NCI-H345 treated with DMSO at 0.1 percent for 48 hours (cell line): Measurements from ENCODE around the gene NDUFS5.
A peak's percentile ranks its signal among the peaks of the same experiment; 100 is the strongest.
"Not testable (repeated sequence)": the region's sequence is repeated elsewhere in the genome, so short reads cannot be mapped to it uniquely, and the experiment has no call there.

Source experiments
- DNase-seq: peaks from one replicate; lab custom pipeline; 2025; ENCODE audit not compliant: unreplicated experiment; lab: John Stamatoyannopoulos, UW

Gene NDUFS5

DNA sequence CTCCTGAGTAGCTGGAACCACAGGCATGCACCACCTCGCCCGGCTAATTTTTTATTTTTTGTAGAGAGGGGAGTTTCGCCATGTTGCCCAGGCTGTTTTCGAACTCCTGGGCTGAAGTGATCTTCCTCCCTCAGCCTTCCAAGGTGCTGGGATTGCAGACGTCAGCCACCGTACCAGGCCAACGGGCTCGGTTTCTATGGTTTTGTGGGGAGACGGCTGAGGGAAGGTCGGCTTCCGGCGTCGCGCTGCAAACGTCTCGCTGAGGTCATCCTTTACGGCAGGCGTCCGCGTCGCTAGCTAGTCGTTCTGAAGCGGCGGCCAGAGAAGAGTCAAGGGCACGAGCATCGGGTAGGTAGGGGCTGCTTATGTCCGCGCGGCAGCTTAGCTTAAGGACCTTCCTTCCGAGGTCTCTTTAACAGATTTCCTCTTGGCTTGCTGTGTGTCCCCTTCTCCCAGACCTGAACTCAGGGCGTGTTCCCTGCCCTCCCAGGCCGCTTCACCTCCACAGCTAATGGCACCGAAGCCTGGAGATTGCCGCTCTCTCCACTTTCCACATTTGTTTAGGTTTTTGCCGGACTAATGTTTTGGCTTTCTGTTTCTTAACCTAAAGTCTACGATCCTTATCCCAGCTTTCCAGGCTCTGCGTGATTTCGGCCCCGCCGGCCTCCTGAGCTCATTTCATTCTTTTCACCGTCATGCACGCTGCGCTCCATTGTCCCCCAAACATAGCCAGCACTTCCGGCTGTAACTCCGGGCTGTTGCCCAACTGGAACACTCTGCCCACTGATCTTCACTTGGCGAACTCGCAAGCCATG lies at the start of gene NDUFS5:
NDUFS5 (plus strand) TSS at position 300 of the 815 bp plus-strand sequence. CDS start 2,375 bp downstream, outside the sequence.
- DNase-seq = peak; percentile 84

DNA sequence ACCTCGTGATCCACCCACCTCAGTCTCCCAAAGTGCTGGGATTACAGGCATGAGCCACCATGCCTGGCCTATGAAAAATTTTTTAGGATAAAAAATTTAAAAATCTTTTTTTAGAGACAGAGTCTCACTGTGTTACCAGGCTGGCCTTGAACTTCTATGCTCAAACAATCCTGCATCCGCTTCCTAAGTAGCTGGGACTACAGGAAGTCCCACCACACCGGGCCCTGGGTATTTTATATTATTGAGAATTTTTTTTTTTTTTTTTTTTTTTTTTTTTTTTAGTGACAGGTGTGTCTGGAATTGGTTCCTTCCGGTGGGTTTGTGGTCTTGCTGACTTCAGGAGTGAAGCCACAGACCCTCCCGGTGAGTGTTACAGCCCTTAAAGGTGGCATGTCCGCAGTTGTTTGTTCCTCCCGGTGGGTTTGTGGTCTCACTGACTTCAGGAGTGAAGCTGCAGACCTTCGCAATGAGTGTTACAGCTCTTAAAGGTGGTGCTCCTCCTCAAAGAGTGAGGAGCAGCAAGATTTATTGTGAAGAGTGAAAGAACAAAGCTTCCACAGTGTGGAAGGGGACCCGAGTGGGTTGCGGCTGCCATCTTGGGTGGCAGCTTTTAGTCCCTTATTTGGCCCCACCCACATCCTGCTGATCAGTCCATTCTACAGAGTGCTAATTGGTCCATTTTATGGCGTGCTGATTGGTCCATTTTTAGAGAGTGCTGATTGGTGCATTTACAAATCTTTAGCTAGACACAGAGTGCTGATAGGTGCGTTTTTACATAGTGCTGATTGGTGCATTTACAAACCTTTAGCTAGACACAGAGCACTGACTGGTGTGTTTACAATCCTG lies 48.5 kb upstream of the NDUFS5 start:
- not testable (repeated sequence) for DNase-seq

DNA sequence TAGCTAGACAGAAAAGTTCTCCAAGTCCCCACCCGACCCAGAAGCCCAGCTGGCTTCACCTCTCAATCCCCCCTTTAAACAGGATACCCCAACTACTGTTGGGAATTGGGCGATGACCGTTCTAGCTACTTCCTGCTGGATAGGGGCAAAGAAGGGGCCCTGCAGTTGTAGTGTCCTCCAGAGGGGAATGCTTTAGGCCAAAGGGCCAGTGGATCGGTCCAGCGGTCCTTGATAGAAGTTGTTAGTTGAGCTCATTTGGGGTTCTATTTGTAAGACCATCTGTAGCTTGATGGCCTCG lies 48.0 kb upstream of the NDUFS5 start:
- not testable (repeated sequence) for DNase-seq

DNA sequence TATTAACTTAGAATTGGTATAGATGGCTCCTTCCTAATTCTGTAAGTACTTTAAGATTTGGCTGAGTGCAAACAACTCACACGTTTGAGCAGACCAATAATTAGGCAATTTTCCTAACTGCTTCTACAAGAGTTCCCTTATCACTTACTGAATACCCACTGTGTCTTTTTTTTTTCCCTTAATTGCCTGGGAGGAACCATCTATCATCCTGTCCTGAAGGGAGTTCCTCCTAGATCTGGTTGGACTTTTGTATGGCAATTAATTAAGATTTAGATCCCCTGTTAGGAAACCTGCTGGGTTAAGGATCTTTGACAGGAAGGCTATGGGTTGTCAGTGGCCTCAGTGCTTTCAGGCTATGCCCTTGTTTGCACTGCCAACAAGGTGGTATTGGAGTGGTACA lies 46.8 kb upstream of the NDUFS5 start:
- not testable (repeated sequence) for DNase-seq

DNA sequence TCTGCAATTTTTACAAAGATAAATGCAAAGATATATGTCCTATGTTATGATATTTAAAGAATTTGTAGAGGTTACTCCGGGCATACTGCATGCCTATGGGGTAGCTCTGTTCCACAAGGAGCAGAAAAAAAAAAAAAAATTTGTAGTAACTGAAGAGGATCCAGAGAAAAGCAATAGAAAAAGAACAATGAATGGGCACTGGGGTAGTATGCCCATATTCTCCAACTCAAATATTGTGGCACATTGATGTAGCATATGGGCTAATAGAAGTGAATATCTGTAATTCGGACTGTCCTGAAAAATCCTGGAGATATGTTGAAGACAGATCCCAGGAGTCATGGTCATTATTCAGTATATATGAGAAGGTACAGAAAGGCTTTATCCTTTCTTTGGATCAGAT lies 36.2 kb upstream of the NDUFS5 start:
- DNase-seq = no peak

DNA sequence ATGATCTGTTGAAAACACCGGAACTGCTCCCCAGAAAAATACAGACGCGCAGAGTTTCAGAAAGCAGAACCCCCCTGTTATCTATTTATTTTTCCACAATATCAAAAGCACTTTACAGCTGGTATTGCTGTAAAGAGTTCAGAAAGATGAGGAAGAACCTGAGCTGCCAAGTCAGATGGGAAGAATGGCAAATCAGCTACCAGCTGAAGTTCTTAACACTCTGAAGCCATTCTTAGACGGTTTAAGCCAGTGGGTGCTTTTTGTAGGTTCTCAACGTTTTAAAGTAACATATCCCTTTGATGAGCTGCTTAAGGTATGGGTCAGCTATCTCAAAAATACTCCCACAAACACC lies 35.8 kb upstream of the NDUFS5 start:
- no peak for DNase-seq

DNA sequence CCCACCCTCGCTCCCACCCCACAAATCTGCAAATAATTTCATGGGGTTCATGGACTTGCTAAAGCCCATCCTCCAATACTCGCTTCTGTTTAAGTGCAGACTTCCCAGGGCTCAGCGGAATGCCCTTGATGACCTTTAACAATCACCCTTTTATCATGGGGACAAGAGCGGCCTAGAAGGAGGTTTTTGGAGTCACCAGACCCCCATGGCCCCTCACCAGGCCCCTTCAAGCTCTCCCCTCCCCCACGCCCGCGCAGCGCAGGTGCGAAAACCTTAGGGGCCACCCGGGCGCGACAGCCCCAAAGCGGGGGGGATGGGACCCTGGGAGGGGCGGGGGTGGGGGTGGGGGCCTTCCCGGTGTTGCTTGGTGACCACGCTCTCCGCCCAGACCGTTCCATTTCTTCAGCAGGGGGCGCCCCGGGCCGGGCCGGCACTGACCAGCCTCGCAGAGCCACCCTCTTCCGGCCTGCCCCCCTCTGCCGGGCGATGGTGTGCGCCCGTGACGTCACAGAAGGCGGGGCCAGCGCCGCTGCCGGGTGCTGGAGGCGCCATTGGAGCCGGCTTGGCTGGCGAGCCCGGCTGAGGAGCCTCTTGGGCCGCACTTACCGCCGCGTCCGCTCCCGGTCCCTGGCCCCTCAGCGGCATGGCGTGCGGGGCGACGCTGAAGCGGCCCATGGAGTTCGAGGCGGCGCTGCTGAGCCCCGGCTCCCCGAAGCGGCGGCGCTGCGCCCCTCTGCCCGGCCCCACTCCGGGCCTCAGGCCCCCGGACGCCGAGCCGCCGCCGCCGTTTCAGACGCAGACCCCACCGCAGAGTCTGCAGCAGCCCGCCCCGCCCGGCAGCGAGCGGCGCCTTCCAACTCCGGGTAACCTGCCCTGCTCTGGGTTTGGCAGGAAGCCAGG lies 35.2 kb upstream of the NDUFS5 start, which contains the start of gene AKIRIN1:
AKIRIN1 (plus strand) TSS at position 539 of the 900 bp plus-strand sequence; CDS start at position 644, 105 bp downstream.
- peak; percentile 91 for DNase-seq

DNA sequence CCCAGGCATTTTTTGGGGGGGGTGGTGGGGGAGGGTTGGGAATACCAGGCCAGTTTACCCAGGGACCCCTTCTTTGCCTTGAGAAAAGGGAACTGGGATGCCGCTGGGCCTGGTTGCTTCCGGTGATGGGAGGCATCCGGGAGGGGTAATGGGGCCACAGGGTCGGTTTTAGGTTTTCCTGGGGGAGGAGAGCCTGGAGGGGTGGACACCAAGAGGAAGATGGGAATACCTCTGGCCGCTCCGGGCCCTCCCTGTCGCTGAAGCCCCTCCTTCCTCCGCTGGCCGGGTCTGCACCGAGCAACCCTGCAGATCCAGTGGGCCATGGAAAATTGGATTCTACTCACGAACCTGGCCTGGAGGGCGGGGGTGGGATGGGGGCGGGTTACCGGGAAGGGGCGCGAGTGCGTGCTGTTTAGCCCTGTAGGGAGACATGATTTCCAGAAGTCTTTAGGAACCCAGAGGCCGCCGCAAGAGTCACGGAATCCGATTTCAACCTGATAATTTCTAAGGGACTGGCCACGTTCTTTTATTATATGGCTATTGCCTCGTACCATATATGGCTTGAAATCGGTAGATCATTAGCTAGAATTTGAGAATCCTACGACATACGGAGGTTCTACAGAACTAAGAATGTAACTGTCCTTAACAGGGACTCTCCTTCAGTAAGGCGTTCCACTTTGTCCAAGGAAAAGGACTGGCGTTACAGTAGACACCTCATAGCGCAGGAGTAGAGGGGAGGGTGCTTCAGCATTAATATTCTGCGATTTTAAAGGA lies 34.3 kb upstream of the NDUFS5 start:
- DNase-seq = no peak

DNA sequence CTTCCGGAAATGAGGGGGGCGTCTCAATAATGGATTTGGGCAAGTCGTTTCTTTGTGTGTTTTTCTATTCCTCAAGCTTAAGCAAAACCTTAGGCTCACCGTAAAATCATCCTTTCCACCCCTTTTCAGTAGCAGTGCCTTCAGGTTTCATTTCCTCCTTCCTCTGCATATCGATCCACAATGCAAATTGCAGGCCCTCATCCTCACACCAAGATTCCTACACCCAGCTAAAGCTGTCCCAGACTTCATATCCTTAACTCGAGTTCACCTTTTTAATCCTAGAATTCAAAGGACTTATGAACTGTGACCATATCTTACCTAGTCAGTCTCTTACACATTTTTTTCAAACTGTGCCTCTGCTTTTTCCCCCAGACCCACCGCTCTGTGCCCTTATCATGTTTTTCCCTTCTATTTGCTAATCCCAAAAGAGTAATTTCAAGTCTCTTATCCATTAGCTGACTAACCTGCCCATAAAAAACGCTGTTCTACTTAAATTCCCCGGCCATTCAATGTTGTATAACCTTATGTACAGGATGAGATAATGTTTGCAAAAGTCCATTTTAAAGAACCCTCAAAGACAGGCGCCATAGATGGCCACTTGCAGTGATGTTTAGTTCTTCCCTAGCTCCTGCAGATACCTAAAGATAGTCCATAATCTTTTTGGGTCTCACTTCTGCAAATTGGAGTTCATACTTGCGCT lies 33.6 kb upstream of the NDUFS5 start:
- DNase-seq = no peak

DNA sequence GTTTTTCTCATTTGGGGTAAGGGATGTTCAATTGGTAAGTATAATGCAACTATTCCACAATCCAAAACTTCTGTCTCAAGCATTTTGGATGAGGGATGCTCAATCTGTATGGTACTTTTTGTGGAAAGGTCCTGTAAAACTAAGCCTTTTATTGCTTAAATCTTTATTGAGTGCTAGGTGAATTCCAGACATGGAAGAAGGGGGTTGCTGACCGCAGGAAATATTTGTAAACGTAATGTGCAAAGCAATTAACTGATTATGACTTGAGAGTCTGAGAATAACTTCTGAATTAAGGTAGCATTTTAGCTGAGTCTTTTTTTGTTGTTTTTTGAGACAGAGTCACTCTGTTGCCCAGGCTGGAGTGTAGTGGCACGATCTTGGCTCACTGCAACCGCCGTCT lies 32.0 kb upstream of the NDUFS5 start:
- DNase-seq = no peak

DNA sequence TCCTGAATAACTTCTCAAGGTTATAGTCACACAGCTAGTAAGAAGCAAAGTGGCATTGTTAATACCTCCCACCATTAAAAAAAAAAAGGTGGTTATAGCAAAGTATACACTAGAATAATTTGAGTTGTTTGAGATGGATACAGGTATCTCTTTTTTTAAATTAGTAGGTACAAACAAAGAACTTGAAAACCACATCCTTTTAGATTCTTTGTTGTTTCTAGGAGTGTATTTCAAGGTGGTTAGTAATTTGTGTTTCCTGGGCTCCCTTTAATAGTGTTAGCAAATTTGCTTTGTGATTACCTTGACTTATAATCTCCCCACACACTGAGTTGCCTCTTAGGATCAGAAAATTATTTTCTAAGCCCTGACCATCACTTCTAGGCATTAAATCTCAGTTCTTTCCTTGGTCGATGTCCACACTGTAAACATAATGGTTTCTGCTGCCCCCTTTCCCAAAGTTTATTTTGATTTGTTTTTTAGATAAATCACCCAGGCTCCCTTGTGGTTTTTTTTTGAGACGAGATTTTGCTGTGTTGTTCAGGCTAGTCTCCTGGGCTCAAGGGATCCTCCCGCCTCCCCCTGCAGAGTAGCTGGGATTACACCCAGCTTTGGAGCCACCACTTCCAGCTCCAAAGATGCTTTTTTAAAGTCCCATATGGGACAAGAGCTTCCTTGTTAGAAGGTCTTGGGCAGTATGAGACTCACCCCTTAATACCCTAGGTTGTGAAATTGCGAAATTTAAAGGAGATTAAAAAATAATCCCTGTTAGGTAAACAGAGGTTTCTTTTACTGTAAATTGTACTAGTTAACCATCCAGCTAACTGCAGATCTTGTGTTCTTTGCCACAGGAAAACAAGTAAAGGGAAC lies 28.9 kb upstream of the NDUFS5 start:
- no peak for DNase-seq

DNA sequence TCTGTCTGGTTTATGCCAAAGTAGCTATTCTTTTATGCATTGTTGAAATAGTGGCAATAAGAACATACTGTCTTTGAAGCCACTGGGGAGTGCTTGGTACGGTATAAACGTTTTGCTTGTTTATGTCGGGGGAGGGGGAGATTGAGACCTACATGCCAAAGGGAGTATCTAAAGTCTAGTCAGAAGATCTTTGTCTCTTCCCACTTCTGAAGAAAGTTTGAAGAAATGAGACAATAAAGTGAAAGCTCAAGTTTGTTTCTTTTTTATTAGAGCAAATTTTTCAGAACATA lies 28.3 kb upstream of the NDUFS5 start:
- no peak for DNase-seq

DNA sequence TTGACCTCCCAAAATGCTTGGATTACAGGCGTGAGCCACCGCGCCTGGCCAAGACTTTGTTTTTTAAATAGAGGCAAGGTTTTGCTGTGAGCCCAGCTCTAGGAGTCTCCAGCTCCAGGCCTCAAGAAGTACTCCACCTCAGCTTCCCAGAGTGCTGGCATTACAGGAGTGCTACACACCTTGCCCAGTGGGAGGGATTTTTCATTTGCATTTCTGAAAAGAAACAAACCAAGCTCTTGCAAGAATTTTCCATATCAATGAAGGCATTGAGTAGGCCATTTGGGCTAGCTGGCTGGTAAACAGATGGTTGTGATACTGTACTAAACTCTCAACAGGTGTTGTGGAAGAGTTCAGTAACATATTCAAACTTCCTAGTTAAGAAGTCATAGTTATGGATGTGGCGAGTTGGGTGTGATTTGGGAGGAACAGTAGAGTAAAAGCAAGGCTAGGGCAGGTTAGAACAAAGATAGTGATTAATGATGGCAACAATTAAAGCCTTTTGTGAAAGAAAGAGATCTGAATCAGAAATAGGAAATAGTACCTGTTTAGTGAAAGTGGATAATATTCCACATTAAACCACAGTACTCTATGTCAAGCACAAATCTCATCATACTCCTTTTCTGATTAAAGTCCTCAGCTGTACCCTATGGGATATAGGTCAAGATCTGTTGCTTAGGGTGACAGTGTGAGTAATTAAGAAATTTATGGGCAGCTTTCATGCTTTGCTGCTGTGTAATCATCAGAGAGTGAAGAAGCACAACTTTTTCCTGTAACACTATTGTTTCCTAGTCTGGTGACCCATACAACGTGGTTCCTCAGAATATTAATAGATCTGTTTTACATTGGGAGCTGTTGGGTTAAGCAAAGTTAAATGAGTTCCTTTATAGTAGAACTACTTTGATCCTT lies 24.4 kb upstream of the NDUFS5 start:
- no peak for DNase-seq

DNA sequence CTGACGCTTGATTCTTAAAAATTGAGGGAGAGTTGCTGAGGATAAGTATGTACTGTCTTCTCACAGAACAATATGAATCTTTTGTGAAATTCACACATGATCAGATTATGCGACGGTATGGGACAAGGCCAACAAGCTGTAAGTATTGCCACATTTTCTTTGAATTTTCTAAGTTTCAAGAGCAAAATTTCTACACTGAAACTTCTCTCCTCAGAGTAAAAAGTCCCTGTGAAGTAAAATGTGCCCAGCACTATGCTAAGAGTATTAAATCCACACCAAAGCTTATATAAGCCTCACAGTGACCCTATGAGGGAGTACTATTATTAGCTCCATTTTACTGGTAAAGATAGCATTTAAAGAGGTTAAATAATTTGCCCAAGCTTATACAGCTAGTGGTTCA lies 22.9 kb upstream of the NDUFS5 start:
- DNase-seq = no peak

DNA sequence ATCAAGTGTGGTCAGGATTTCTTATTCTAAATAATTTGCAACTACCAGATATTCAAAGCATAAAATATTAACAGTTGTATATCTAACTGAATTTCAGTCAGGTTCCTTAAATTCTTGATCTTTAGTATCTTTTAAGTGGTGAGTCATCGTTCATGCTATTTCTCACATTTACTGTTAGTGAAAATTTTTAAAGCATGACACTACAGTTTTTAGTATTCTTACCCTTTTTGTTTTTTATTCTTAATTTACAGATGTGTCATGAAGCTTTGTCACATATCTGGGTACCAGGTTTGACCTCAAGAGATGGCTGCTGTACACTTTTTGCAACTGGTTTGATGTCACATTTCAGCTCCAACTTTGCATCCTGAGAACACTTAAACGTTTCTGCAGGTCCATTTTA lies 22.4 kb upstream of the NDUFS5 start:
- no peak for DNase-seq

DNA sequence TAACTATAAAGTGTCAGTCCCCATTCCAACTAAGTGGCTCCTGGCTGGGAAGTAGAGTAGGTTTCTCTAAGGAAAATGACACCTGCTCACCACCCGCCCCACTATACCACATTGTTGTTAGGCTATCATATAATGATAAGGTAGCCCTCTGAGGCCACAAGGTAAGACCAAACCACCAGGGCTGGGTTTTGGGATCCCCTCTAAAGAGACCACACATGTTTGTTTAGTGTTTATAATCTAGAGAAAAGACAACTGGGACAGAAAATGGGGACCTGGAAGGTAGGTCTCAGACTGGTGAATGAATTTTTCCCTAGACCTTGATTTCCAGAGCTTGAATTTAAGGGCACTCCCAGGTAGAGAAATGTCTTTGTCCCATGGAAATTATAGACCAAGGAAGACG lies 19.9 kb upstream of the NDUFS5 start:
- no peak for DNase-seq

DNA sequence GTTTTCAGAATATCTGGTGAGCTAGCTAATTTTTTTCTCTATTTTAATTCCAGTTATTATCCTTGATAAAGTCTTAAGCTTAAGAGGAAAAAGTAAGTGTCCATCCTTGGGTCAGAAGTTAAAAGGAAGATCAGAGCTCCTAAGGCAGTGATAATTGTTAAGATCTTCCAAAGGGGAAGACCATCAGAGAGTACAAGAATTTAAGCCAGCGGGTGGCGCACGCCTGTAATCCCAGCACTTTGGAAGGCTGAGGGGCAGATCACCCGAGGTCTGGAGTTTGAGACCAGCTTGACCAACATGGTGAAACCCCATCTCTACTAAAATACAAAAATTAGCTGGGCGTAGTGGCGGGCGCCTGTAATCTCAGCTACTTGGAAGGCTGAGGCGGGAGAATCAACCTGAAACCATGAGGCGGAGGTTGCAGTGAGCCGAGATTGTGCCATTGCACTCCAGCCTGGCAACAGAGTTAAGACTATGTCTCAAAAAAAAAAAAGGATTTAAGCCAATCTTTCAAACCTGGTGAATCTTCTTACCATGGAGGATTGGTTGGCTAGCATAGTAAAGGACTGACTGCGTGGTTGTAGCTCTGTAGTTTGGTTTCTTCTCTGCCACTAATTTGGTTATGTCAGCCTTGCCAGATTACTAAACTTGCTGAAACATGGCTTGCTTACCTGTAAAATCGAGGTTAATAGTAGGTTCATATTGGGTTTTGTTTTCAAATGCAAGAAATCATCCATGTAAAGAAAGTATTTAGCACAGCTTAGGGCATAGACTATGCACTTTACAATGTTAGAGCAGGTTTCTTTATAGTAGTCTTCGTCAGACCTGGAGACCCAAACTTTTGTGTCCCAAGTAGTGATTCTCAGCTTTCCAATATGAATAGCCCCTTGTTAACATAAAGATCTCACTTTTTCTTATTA lies 19.2 kb upstream of the NDUFS5 start:
- no peak for DNase-seq
